ENCODE results near the gene LEMD1.
"Not testable (repeated sequence)": the region's sequence is repeated elsewhere in the genome, so short reads cannot be mapped to it uniquely, and the experiment has no call there.

LEMD1 gene

DNA sequence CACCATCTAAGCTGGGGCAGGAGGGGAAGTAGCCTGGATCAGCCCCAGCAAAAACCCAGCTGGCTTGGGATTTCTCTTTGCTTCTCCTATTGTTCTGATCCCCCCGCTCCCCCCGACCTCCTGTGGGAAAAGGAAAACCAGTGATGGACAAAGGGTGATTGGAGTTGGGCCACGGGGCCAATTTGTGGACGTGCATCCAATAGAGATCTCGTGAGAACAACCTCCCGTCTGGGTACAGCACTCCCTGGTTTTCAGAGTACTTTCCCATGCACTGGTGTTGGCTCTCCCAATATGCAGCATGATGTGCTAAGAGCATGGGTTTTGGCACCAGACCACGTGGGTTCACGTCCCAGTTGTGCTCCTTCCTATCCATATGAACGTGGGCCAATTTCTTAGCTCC is 25.0 kb upstream of the LEMD1 start:
- DNase-seq (ENCODE audit: low read depth, low spot score): no peak

DNA sequence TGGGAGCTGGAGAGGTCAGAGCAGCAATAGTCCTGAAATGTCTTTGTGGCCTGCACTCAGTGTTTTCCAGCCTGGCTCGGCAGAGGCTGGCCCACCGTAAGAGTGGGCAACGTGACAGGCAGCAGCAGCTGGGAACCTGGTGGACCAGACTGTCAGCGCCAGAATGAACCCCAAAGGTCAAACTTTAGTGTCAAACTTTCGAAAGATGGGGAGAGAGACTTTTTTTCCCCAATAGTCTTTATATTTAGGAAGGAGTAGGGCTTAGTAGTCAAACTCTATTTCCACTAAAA is 23.7 kb upstream of the LEMD1 start:
- no peak for DNase-seq (ENCODE audit: low read depth, low spot score)

DNA sequence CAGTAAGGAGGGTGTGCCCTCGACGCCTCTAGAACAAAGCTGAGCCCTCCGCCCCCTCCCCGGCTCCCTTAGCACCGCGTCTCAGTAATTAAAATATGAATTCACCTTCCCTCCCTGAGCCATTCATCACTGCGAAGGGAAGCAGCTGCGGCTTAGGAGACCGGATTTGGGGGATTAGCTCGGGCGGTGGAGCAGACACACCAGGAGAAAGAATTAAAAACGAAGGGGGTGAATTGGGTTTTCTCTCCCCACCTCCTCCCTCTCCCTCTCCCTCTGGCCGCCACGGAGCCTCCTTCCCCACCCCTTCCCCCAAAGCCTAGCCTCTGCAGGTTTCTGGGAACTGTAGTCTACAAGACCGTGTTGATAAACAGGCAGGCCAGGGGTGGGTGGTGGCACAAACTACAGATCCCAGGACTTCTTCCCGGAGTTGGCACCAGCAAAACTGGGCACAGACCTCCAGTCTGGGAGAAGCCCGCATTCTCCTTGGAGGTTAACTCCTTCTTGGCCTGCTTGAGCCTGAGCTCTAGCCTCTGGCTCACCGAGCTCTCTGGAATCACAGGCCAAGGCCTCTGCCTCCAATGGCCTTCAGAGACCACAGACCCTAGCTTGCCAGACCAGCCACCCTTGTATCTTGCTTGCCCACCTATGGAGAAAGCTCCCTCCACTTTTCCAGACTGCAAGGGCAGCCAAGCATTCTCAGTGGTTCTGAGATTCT is 23.2 kb upstream of the LEMD1 start:
- no peak for DNase-seq (ENCODE audit: low read depth, low spot score)

DNA sequence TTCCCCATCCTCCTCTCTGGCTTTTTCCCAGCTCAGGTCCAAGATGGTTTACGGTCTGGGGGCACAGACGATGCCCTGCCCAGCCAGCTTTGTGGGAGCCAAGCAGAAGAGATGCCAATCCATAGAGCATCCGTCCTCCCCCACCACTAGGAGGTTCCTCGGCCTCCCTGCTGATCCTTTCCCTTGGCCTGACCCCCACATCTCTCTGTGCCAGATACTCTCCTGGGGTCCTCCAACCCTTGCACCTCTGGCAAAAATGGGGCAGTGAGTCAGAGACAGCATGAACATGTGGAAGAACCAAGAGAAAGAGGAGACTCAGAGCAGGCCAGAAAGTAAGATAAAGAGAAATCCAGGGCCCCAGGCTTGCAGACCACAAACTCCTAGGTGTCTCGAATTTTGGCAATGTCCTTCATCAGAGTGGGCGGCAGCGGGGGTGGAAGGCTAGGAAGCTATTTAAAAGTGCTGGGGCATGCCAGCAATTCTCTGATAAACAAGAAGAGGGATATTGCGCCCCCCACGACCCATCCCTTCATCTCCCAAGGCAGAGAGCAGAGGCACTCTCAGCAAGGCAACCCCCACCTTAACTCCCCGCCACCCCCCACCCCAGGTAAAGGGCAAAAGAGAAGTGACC is 22.6 kb upstream of the LEMD1 start:
- DNase-seq (ENCODE audit: low read depth, low spot score): no peak

DNA sequence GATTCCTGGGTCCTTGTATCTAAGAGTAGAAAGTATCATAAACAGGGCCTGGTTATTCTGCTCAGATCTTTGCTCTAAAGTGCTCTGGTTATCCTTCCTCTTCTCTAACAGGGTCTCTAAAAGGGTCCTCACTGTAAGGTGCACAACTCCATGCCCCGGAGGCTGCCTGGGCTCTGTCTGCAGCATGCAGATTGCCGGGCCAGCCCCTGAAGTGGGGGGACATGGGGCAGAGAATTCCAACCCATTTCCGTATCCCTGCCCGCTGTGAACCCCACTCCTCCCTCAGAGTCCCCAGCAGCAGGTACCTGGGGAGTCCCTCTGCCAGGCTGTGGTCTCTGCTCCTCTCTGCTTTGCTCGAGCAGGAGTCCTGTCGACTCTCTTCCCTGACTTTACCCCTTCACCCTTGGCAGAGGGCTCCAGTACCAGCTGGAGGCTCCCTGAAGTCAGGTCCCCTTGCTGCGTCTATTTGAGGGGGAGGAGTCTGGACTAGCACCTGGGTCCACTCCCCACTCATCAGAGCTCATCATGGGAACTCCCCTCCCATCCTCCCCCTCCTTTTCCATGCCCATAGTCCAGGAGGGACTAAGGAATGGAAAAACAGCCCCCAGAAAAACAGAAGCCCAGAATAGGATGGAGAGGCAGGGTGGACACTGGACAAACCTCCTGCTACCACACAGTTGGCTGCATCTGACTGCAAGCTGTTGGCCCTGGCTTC is 21.9 kb upstream of the LEMD1 start:
- DNase-seq (ENCODE audit: low read depth, low spot score): no peak

DNA sequence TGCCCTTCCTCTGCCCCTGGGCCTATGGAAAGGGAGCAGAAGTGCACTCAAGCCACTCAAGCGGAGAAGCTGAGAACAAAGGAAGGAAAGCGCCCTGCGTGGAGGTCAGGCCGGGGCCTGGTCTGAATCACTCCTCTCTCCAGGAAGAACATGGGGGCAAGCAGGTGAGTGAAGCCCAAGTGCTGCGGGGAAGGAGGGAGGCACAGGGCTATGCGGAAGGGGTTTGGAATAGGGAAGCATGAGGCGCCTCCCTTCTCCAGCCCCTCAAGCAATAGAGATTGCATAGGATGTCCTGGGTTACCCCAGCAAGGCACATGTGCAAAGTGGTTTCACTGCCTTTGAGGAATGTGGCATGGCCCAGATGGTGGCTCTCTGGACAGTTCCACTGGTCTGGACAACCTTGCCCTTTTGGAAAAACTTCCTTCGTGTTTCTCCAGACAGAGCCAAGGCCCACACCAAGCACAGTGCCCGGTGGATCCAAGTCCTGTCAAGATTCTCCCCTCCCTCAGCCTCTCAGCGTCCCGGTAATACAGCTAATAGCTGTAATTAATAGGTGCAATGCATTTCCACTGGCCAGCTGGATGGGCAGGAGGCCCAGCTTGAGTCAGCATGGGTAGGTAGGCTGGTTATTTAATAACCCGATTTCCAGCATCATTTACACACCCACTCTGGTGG is 20.3 kb upstream of the LEMD1 start:
- no peak for DNase-seq (ENCODE audit: low read depth, low spot score)

DNA sequence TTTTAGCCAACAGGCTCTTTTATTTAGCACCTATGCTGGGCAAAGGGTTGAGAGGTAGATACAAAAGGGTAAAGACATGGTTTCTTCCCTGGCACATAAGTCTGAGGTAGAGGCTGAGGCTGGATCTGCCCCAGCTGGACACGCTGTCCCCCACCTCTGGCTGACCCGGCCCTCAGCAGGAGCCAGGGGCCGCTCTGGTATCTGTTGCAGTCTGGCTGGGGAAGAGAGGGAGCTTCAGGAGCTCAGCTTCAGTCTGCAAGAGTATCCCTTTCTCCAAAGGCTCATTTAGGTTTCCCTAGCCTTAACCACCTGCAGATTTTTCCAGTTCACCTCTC is 19.8 kb upstream of the LEMD1 start:
- DNase-seq (ENCODE audit: low read depth, low spot score): no peak

DNA sequence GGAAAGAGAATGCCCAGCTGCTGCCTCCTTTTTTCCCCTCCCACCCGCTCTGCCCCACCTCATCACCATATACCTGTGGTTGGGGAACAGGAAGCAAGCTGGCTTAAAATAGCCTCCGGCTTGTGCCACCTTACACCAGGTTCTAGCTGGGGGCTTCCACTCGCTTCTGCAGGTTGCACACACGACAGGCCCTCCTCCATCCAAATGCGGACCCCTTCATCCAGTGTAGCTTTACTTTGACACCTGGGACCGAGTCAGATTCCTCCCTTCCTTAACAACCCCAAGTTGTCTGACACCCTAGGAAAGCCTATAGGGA is 19.4 kb upstream of the LEMD1 start:
- DNase-seq (ENCODE audit: low read depth, low spot score): no peak

DNA sequence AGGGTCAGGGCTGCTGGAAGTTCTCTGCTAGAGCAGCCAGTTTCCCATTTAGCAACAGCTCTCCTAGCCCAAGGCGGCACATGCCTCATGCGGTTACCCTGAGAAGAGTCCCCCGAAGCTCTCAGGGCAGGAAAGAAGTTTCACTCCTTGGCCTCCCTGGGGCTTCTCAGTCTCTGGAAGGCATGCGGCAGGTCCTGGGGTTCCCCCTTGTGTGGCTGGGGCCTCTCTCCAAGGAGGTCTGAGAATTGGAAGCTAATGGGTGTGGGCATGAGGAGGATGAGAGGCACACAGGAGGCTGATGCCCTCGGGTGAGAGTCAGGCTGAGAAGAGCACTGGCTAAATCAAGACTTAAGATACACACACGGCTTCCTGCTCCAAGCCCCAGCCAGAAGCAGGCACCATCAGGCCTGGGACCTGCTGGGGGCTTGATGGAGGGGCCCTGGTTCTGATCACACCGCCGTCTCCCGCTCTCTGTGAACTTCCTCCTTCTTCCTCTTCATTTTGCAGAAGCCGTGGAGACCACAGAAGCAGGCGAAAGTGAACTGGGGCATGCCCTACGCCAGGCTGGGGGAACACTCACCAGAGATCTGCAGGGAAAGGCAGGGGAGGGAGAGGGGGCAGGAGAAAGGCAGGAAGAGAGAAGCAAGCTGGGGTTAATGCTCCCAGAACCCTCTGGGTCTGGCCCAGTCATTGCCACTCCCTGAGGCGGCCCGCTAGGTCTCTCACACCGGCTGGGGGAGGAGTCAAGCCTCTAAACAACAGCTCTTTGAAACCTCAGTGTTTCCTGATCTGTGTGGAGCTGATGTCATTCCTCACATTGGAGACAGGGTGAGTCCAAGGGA is 18.8 kb upstream of the LEMD1 start:
- DNase-seq (ENCODE audit: low read depth, low spot score): peak; percentile 31

DNA sequence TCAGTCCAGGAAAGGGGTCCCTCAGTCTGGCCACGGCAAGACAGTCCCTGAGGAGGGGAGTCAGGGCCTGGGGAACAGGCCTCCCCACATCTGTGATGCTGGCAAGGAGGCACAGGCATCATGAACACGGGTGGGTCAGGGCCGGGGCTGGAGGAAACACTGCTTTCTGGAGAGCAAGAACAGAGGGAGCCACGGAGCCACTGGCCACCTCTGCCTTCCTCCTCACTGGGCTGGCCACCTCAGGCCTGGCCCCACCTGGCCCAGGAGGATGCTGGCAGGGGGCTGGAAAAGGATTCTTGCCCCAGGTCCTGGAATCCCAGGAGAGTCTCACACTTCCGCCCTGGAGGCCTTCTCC is 18.2 kb upstream of the LEMD1 start:
- no peak for DNase-seq (ENCODE audit: low read depth, low spot score)

DNA sequence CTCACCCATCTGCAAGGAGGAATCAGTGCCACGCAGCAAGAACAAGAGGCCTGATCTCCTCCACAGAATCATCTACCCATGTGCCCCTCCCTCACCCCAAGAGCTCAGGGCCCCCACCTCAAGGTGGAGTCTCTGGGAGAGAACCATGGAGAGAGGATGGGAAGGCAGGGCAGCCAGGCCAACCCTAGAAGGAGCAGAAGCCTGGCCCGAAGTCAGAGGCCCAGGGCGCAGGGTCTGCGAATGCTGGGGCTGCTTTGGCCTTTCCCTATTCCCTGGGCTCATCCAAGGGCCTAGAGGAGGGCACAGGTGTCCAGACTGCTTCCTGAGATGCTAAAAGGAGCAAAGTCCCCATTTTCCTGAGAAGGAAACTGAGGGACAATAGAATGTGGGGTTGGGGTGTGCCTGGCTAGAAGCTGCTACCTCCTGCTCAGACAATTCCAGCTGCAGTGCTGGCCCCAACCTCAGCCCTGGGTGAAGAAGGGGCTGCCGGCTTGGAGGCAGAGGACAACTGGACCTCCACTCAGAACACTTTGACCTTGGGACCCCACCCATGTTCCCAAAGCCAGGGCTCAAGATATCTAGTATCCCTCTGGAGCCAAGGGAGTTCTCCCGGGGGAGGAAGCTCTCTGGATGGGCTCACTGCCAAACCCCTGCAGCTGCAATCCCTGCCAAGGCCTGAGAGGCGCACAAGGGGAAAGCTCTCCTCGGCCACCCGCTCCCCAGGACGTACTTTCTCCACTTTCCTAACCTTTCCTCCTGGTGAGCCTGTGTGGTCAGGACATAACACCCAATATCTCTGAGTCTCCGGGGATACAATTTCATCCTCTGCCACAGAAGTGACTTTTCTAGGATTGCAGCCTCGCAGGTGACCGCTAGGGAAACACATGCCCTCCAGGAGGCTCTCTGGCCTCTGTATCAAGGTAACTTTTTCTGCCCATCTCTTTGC is 16.6 kb upstream of the LEMD1 start:
- no peak for DNase-seq (ENCODE audit: low read depth, low spot score)

DNA sequence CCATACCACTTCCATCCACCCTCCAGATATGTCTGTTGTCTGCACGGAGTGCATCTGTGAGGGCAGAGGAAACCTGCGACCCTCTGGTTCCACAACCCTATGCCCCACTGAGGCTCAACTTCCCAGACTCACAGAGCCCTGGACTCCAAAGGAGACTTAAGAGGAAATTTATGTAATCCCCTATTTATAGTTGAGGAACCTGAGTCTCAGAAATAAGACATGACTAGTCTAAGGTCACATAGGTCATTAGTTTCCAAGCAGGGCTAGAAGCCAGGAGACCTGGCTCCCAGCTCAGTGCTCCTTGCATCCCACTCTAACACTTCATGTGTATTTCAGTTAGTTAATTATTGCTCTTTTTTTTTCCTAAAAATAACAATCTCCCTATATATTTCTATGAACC is 15.7 kb upstream of the LEMD1 start:
- DNase-seq (ENCODE audit: low read depth, low spot score): no peak

DNA sequence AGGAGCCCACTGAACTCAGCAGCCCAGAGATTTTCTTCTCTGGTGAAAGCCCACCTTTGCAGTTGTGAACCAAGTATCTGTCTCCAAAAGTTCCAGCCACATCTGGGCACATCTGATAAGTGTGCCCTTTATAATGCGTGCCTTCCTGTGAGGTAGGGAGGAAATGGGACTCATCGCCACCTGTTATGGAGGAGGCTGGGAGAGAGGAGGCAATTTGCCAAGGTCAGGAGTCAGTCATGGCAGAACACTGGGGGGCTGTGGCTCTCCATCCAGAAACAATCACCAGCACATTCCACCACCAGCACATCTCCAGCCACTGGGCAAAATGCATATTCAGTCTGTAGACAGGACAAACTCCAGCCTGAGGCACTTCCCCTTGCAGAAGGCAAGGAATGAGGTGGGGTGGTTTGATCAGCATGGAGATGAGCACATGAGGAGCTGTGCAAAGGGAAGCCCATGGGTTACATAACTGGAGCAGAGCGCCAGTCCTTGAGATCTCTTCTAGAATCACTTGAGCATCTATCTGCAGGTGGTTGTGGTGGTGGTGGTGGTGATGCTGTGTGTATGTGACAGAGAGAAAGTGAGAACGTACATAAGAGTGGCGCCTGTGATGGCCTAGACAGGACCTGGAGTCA is 15.0 kb upstream of the LEMD1 start:
- DNase-seq (ENCODE audit: low read depth, low spot score): no peak

DNA sequence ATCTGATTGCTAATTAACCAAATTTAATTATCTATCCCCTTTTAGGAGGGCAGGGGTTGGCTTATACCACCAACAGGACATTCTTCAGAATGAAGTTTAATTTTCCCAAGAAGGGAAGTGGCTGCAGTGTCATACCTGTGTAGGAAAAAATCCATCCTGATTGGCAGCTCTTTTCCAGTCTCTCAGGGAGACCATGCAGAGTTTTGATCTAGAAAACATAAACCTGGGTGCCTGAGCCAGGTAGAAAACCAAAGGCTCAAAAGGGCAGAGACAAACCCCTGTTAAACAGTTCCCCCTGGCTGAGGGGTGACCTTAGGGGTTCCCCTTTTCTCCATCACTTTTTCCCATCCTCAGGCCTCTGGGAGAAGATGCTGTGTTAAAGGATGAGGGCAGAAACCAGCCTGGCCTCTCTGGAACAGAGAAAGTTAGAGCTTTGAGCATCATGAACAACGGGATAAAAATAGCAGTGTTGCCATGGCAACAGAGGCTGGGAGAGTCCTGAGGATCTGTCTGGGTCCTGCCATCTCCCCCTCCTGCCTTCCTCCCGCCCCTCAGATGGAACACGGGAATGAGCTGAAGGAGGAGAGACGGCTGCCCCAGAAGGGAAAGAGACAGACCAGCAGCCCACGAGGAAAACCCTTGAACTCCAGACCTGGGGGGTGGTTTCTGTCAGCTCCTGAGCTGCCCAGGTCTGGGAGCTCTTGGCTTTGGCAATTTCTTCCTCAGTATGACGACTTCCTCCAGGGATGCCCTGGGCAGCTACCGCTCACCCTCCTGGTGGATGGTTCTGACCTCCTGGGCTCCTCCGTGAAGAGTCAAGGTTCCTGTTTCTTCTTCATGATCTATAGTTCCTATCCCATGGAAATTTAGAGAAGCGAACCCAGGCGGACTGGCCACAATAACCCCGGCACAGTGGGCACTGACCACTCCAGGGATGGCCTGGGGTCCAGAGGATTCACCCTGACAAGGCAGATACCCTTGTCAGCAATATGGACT is 14.0 kb upstream of the LEMD1 start:
- DNase-seq (ENCODE audit: low read depth, low spot score): no peak

DNA sequence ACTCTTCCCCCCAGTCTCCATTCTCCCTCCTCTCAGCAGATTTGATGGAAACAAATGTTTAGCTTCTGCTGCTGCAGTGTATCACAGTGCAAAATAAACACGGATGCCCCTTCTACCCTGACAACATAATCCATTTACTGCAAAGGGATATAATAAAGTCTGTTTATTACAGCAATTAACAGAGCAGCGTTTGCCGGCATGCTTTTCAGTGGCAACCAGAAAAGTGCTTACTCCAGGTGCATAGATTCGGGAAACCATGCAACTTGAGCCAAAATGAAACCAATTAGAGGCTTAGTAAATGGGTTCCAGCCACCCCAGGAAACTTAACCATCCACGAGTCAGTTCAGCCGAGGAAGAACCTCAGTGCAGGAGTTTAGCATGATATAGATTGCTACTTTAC is 12.9 kb upstream of the LEMD1 start:
- DNase-seq (ENCODE audit: low read depth, low spot score): no peak

DNA sequence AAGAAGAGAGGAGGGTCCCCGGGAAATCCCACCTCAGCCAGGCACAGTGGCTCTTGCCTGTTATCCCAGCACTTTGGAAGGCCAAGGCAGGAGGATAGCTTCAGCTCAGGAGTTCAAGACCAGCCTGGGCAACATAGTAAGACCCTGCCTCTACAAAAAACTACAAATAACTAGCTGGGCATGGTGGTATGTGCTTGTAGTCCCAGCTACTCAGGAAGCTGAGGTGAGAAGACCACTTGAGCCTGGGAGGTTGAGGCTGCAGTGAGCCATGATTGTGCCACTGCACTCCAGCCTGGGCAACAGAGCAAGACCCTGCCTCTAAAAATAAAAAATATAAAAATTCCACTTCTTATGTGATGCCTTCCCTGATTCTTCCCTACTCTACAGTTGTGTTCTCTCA is 10.8 kb upstream of the LEMD1 start:
- DNase-seq (ENCODE audit: low read depth, low spot score): not testable (repeated sequence)

DNA sequence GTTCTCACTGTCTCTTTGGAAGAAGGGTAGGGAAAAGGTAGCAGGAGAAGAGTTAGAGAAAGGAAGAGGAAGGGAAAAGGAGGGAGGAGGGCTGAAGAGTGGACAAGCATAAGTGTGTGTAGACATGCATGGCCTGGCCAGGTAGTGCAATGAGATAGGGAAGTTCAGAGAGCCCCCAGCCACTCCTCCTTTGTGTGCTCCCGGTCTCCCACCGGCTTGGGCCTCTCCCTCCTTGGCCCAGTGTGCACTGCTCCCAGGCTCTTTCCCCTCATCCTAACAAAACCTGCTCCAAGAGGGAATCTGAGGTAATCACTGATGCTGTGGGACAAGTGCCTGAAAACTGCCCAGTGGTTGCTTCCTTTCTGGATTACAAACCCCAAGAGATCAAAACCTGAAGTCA is 10.3 kb upstream of the LEMD1 start:
- no peak for DNase-seq (ENCODE audit: low read depth, low spot score)

DNA sequence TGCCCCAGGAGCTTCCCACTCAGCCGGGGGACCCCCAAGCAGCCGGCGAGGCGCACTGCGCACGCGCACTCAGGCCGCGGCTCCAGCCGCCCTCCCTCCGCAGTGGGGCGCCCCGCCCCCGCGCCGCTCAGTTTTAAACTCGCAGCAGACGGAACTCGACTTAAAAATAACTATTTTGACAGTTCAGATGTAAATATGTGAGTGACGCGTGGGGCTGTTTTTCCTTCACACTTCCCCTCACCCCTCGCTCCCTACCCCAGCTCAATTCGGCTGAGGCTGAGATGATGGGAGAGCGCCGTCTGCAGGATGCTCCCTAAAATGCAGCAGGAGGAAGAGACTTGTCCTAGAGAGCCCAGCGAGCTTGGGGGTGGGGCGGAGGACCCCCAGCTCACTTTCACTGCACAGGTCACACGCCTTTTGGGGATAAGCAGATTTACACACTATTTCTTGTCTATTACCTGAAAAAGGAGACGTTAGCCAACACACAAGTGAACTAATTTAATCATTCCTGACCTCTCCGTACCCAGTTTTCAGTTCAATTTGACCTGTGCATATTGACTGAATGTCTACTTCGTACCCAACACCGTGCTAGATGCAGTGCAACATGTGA is 8.9 kb upstream of the LEMD1 start:
- peak; percentile 15 for DNase-seq (ENCODE audit: low read depth, low spot score)
